Choroid plexus epithelial cell (primary cell): ENCODE measurements around the gene ZNF486.
"Not testable (repeated sequence)": the region's sequence is repeated elsewhere in the genome, so short reads cannot be mapped to it uniquely, and the experiment has no call there.

Experiments
- DNase-seq: peaks from one replicate; pipeline ENCODE4 v3.0.0-alpha.2; 2010; ENCODE audit warnings: low read depth
- H3K4me3 ChIP-seq: 2 replicates; pipeline ENCODE4 v1.5.1; 2011; ENCODE audit warnings: low read depth, mild to moderate bottlenecking, control low read depth, low read length, moderate library complexity
- TF ChIP-seq, protein P1 (sequence below): conservative IDR thresholded peaks from 2 replicates; pipeline ENCODE4 v1.5.1; 2011; ENCODE audit warnings: low read depth, mild to moderate bottlenecking, control low read depth, inconsistent platforms, low read length, moderate library complexity

Gene ZNF486

DNA sequence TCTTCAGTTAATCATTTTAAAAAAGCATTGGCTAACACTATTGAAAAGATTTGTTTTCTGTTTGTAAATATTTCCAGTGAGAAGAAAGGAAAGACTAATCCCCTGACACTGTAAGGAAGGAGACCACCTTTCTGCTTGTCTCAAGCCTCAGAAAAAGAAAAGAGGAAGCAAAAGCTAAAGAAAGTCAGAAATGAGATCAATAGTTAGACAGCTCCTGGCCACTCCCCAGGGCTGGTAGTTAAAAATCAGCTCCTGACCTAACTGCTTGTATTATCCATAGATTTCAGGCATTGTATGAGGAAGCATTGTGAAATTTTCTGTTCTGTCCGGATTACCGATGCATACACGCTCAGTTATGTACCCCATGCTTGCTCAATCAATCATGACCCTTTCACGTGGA lies 76.6 kb downstream of the ZNF486 start:
- no peak overlapping the region for H3K4me3 ChIP-seq
- DNase-seq: no peak
- TF ChIP-seq, protein P1, sequence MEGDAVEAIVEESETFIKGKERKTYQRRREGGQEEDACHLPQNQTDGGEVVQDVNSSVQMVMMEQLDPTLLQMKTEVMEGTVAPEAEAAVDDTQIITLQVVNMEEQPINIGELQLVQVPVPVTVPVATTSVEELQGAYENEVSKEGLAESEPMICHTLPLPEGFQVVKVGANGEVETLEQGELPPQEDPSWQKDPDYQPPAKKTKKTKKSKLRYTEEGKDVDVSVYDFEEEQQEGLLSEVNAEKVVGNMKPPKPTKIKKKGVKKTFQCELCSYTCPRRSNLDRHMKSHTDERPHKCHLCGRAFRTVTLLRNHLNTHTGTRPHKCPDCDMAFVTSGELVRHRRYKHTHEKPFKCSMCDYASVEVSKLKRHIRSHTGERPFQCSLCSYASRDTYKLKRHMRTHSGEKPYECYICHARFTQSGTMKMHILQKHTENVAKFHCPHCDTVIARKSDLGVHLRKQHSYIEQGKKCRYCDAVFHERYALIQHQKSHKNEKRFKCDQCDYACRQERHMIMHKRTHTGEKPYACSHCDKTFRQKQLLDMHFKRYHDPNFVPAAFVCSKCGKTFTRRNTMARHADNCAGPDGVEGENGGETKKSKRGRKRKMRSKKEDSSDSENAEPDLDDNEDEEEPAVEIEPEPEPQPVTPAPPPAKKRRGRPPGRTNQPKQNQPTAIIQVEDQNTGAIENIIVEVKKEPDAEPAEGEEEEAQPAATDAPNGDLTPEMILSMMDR: no peak

DNA sequence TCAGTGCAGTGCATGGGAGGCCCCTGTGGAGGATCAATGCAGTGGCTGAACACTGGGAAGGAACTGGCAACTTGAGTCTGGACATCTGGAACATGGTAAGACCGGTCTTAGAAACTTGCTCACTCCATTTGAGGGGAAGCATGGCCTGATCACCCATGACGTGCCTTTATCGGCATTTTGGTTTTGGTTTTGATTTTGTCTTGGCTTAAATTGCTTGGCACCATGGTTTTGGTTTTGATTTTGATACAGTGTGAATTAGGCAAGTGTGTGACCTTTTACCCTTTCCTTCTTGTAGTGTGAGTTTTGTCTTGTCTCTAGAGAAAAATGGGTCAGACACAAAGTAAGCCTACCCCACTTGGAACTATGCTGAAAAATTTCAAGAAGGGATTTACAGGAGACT lies 77.3 kb downstream of the ZNF486 start:
- TF ChIP-seq, protein P1: no peak
- no peak overlapping the region for H3K4me3 ChIP-seq
- no peak for DNase-seq

DNA sequence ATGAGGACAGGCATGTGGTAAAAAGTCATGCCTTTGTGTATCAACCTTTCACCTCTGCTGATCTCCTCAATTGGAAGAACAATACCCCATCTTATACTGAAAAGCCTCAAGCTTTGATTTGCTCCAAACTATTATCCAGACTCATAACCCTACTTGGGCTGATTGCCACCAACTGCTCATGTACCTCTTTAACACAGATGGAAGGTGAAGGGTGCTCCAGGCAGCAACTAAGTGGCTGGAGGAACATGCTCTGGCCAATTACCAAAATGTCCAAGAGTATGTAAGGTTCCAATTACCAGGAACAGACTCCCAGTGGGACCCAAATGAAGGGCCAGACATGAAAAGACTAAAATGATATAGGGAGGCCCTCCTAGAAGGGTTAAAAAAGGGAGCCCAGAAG lies 78.3 kb downstream of the ZNF486 start:
- no peak for DNase-seq
- H3K4me3 ChIP-seq: no peak overlapping the region
- TF ChIP-seq, protein P1: no peak

DNA sequence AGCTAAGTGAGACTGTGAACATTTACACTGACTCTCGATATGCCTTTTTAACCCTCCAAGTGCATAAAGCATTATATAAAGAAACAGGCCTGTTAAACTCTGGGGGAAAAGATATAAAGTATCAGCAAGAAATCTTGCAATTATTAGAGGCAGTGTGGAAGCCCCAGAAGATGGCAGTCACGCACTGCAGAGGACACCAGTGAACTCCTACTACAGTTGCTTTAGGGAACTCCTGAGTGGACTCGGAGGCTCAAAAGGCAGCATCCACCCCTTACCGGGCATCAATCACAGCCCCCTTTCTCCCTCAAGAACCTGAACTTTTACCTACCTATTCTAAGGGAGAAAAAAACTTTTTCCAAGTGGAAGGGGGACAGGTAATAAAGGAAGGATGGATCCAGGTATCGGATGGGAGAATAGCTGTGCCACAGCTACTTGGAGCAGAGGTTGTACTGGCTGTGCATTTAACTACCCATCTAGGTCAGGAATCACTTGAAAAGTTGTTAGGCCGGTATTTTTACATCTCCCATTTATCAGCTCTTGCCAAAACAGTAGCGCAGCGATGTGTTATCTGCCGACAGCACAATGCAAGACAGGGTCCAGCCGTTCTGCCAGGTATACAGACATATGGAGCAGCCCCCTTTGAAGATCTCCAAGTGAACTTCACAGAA lies 80.1 kb downstream of the ZNF486 start:
- H3K4me3 ChIP-seq: no peak overlapping the region
- TF ChIP-seq, protein P1: peak; percentile 61
- peak; percentile 42 for DNase-seq

DNA sequence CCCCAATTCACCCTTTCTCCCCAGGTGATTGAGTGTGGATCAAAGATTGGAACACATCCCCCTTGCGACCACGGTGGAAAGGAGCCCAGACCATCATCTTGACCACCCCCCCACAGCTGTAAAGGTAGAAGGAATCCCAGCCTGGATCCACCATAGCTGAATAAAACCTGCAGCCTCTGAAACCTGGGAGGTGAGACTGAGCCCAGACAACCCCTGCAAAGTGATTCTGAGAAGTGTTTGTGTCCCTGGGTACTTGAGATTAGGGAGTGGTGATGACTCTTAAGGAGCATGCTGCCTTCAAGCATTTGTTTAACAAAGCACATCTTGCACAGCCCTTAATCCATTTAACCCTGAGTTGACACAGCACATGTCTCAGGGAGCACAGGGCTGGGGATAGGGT lies 81.2 kb downstream of the ZNF486 start:
- not testable (repeated sequence) for H3K4me3 ChIP-seq

More for the DNA sequence above, 81.2 kb downstream of the ZNF486 start:
- not testable (repeated sequence) for DNase-seq
